Skin epidermis (tissue), 12 donors: Measurements from ENCODE around the gene PMCH.
"Not testable (repeated sequence)": the region's sequence is repeated elsewhere in the genome, so short reads cannot be mapped to it uniquely, and the experiment has no call there.

Source experiments
- H3K27ac ChIP-seq, 21 experiments: fragments of 200-600 bp; sonication (generic) in 11 of 21; one replicate each; pipeline ENCODE4 v1.5.0; 2020; ENCODE audit warnings: mild to moderate bottlenecking in 3 of 21, inconsistent platforms in 2 of 21, moderate library complexity in 2 of 21
- H3K4me3 ChIP-seq, 7 experiments: fragments of 200-600 bp; sonication (generic) in 2 of 7; one replicate each; pipeline ENCODE4 v1.5.0; 2020; ENCODE audit warnings: inconsistent platforms in 2 of 7, mild to moderate bottlenecking in 2 of 7, moderate library complexity in 1 of 7

PMCH gene

GRCh38 chr12:102155206-102155605 is 42.4 kb downstream of the PMCH start:
- H3K27ac ChIP-seq, H3K4me3 ChIP-seq: not testable (repeated sequence)

- not testable (repeated sequence) for H3K27ac ChIP-seq, H3K4me3 ChIP-seq
These were observed 50.5 kb downstream of the PMCH start for GRCh38 chr12:102147062-102147587.
